Left ventricle myocardium inferior (tissue), 1 donor: Measurements from ENCODE around the gene RAD51B. TPM values are rescaled to one million over a fixed set of nuclear protein-coding genes. Genes with fewer than 3 reads are reported as not detected.

Source experiments
- DNase-seq: peaks from one replicate; pipeline ENCODE4 v3.0.0-alpha.2; 2020
- H3K27ac ChIP-seq: fragments of 200-600 bp; replicated peaks from 2 replicates; pipeline ENCODE4 v1.8.0; 2021
- H3K27me3 ChIP-seq: fragments of 200-600 bp; 2 replicates; pipeline ENCODE4 v1.8.0; 2021; ENCODE audit warnings: low read depth
- H3K36me3 ChIP-seq: fragments of 200-600 bp; 2 replicates; pipeline ENCODE4 v1.8.0; 2021
- H3K4me1 ChIP-seq: fragments of 200-600 bp; 2 replicates; pipeline ENCODE4 v1.8.0; 2021
- H3K4me3 ChIP-seq: fragments of 200-600 bp; 2 replicates; pipeline ENCODE4 v1.8.0; 2021; ENCODE audit warnings: mild to moderate bottlenecking, moderate library complexity
- H3K9me3 ChIP-seq: fragments of 200-600 bp; replicated peaks from 2 replicates; pipeline ENCODE4 v1.8.0; 2021
- intact Hi-C: fragments of 100-400 bp; cut with micrococcal nuclease; formaldehyde crosslinking; loops from one replicate; pipeline ENCODE4 v1.11.0; 2022
- total RNA-seq: library from RNA; stranded (reverse); fragmentation: NEBNext Ultra II Directional; extraction: Animal tissue kit (Norgen Biotek cat#: 25700); gene quantifications from one replicate; pipeline ENCODE4 v1.2.1, GENCODE V29; 2021
- TF ChIP-seq, protein P1 (sequence below): fragments of 200-600 bp; IDR thresholded peaks from 2 replicates; pipeline ENCODE4 v1.8.0; 2021; ENCODE audit warnings: antibody characterized with exemption, mild to moderate bottlenecking, borderline replicate concordance
- donor health status: DM: no; HTN: yes; CAD: no; lungs with severe emphysema.

RAD51B gene
- total RNA-seq, 1 donor from 2014 or later, result 2.4 TPM

DNA sequence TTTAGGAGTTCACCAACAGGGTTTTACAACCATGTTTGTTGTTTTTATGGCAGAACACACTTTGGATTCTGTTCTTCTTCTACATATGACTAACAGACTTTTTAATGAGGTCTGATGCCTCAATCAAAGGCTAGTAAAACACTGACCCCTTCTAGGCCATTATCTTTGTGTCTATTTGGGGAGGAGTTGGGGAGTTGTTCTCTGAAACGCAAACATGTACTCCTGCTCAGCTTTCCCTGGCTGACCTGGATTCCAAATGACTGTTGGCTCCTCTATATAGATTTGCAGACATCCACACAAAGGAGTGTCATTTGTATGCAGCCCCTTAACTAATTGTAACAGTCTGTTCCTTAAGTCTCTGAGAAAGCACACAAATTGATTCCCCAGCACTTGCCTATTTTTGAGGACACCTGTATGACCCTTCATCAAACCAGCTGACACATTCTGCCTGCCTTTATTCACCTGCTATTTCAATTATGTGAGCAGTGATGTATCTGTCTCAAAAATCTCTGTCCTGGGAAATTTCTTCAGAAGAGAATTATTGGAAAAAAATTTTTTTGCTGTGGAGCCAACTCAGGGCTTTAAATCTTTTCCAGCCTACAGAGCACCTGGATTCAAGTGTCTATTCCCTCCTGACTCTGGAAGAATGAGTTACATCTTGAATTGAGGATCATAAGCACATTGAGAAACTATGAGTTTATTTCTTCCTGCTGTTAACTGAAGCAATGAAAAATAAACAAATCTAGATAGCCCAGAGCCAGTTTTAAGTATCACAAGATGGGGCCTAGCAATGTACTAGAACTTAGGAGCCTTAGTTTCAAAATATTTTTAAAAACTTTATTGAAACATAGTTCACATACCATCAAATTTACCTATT is 417.2 kb downstream of the RAD51B start:
- DNase-seq, result no peak
- intact Hi-C loops, result no loop called here

DNA sequence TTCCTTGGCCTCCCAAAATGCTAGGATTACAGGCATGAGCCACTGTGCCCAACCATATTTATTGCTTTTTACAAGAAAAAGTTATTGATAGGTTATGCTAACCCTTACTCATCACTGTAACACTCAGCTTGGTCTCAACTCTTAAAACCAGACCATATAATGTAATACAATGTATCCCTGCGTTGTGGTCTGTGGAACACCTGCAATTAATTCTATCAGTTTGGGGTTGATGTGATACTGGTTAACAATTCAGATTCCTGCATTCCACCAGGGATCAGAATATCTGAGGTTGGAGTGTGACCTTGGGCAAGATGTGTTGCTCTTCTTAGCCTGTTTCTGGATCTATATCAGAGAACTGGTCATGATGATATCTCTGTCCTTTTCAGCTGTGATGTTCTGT is 419.0 kb downstream of the RAD51B start:
- Histone ChIP-seq H3K9me3 (no peaks in the 10 kb centered on the region), H3K36me3 (no peaks in the 10 kb centered on the region), H3K4me3 (no peak overlapping the region), H3K4me1 (peaks cover 29% of the 10 kb centered on the region), H3K27me3 (no peaks in the 10 kb centered on the region), H3K27ac (no peak overlapping the region)
- TF ChIP-seq, protein P1, sequence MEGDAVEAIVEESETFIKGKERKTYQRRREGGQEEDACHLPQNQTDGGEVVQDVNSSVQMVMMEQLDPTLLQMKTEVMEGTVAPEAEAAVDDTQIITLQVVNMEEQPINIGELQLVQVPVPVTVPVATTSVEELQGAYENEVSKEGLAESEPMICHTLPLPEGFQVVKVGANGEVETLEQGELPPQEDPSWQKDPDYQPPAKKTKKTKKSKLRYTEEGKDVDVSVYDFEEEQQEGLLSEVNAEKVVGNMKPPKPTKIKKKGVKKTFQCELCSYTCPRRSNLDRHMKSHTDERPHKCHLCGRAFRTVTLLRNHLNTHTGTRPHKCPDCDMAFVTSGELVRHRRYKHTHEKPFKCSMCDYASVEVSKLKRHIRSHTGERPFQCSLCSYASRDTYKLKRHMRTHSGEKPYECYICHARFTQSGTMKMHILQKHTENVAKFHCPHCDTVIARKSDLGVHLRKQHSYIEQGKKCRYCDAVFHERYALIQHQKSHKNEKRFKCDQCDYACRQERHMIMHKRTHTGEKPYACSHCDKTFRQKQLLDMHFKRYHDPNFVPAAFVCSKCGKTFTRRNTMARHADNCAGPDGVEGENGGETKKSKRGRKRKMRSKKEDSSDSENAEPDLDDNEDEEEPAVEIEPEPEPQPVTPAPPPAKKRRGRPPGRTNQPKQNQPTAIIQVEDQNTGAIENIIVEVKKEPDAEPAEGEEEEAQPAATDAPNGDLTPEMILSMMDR, result no peak
- intact Hi-C loops, result no loop called here
- no peak for DNase-seq

More for the DNA sequence above, 417.2 kb downstream of the RAD51B start:
- Histone ChIP-seq H3K27me3 (no peaks in the 10 kb centered on the region), H3K4me1 (peaks cover 37% of the 10 kb centered on the region), H3K9me3 (no peaks in the 10 kb centered on the region), H3K36me3 (no peaks in the 10 kb centered on the region), H3K4me3 (no peak overlapping the region), H3K27ac (no peak overlapping the region)
- TF ChIP-seq, protein P1, result no peak

DNA sequence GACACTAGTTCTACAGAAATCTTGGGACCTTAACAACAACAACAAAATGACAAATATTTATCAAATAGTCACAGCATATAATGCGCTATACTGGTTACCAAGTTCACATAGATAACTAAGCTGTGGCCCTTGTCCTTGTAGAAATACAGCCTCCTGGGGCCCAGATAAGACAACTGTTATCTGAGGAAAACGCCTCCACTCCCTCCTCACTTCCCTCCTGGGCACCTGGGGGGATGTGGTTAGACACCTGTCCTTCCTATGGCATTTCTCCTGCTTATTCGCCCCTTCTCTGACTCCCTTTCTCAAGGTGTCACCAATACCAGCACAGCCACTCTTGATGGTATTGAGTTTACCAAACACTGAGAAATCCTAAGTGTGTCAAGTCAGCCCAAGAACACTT is 419.4 kb downstream of the RAD51B start:
- intact Hi-C loops, result no loop called here
- DNase-seq, result no peak
- Histone ChIP-seq H3K27me3 (no peaks in the 10 kb centered on the region), H3K9me3 (no peaks in the 10 kb centered on the region), H3K4me1 (peaks cover 31% of the 10 kb centered on the region), H3K4me3 (no peak overlapping the region), H3K27ac (no peak overlapping the region), H3K36me3 (no peaks in the 10 kb centered on the region)
- TF ChIP-seq, protein P1, result no peak

DNA sequence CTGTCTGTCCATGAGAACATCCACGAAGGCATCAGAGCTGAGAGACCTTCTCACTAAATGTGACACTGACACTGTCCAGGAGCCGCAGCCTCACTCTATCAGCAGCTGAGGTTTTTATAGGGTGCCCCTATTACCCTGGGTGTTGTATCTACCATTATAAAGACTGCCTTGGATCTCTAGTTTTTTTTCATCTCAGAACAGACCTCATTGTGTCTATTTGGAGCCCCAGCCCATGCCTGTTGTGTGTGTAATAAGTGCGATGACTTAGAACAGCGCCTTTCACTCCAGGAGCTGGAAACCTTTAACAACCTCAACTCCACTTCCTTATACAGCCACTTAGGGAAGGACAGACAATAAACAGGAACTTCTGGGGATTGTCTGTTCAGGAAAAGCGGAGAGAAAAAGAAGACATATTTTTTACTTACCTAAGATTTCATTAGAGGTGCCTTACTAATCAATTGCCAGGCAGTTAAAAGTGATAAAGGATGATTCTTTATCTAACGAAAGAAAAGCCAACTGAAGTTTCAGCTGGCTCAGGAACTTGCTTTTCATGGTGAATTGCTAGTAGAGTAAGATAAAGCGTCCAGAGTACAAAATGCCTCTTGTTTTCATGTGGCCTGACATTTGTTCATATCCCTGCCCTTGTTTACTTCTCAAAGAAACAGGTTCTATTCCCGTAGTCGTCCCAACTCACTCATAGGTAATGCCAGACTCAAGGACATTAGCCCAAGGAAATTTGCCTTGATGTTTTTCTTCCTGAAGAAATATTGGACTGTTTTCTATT is 420.6 kb downstream of the RAD51B start:
- H3K27ac ChIP-seq, result peak overlapping the region; percentile 61
- intact Hi-C loops, result loop anchor here (10.0 kb wide), 1 partner anchor 95 kb away; no protein-coding TSS in a partner anchor
- TF ChIP-seq, protein P1, result no peak

DNA sequence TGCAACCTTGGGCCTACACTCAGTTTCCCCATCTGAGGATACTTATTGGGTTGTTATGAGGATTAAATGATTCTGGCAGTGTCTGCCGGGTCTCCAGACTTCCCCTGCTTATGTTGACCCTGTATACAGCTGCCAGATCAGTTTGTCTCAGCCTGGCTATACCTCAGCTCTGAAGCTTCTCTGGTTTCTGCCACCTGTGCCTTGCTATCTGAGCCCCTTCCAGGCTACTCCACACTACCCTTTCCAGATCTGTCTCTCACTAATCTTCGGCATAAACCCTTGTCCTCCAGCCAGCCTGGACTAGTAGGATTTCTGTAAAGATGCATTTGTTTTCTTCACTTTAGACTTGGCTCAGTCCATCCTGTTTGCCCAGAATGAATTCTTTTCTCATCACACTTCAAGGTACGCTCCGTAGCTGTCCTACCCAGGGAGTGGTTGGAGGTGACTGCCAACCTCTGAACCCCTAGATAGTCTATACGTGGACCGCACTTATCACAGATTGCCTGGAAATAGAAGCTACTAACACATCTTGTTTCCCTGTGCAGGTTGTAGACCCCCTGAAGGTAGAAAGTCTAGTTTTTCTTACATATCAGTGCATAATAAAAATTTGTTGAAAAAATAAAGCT is 422.4 kb downstream of the RAD51B start:
- Histone ChIP-seq H3K4me1 (peaks cover 61% of the 10 kb centered on the region), H3K4me3 (no peak overlapping the region), H3K36me3 (no peaks in the 10 kb centered on the region), H3K27me3 (no peaks in the 10 kb centered on the region), H3K9me3 (no peaks in the 10 kb centered on the region), H3K27ac (peak overlapping the region; percentile 12)
- intact Hi-C loops, result loop anchor here (10.0 kb wide), 1 partner anchor 97 kb away; no protein-coding TSS in a partner anchor
- TF ChIP-seq, protein P1, result no peak
- DNase-seq, result no peak

More for the DNA sequence above, 420.6 kb downstream of the RAD51B start:
- Histone ChIP-seq H3K27me3 (no peaks in the 10 kb centered on the region), H3K36me3 (no peaks in the 10 kb centered on the region), H3K4me3 (no peak overlapping the region), H3K9me3 (no peaks in the 10 kb centered on the region), H3K4me1 (peaks cover 44% of the 10 kb centered on the region)
- DNase-seq, result no peak
